GM20431 (cell line): ENCODE results near the gene C17orf100.

Experiments used
- in situ Hi-C: fragments of 300-500 bp; cut with MseI, MboI; formaldehyde crosslinking; loops from one replicate; pipeline ENCODE4 v1.15.0; 2020; ENCODE audit warnings: low sequenced_read_pairs; ENCODE audit not compliant: unreplicated experiment

The C17orf100 gene

DNA sequence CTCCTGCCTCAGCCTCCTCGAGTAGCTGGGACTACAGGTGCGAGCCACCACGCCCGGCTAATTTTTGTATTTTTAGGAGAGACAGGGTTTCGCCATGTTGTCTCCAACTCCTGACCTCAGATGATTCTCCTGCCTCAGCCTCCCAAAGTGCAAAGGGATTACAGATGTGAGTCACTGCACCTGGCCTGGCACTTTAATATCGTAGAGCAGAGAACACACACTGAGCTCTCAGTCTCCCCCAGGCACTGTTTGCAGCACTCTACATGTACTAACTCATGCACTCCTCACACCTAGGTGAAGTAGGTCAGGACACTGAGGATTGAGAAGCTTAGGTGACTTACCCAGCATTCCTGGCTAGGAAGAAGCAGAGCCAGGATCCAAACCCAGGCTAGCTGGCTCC lies 15.0 kb downstream of the C17orf100 start:
- in situ Hi-C loops, result loop anchor here (25.0 kb wide), 2 partner anchors 171 to 346 kb away; partner anchors contain the start of genes BCL6B, RNASEK and TEKT1

DNA sequence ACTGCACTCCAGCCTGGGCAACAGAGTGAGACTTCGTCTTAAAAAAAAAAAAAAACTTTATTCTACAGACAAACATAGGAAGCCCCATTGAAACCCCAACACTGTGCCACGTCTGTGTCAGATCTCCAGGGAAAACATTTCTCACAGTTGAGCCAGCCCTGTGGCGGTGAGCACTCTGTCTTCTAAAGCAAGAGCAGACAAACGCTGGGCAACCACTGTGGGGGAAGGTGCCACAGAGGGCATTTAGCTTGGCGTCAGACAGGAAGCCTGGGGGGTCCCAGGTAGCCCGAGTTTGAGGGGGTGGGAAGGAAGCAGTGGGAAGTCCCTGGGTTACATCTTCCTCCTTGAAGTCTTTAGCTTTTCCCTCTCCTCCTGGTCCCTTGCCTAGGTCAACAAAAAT lies 16.0 kb downstream of the C17orf100 start:
- in situ Hi-C loops, result loop anchor here (25.0 kb wide), 2 partner anchors 170 to 345 kb away; partner anchors contain the start of genes BCL6B, RNASEK and TEKT1

GRCh38 chr17:6668219-6668618 lies 16.7 kb downstream of the C17orf100 start:
- in situ Hi-C loops, result loop anchor here (25.0 kb wide), 2 partner anchors 169 to 344 kb away; partner anchors contain the start of genes BCL6B, RNASEK and TEKT1

DNA sequence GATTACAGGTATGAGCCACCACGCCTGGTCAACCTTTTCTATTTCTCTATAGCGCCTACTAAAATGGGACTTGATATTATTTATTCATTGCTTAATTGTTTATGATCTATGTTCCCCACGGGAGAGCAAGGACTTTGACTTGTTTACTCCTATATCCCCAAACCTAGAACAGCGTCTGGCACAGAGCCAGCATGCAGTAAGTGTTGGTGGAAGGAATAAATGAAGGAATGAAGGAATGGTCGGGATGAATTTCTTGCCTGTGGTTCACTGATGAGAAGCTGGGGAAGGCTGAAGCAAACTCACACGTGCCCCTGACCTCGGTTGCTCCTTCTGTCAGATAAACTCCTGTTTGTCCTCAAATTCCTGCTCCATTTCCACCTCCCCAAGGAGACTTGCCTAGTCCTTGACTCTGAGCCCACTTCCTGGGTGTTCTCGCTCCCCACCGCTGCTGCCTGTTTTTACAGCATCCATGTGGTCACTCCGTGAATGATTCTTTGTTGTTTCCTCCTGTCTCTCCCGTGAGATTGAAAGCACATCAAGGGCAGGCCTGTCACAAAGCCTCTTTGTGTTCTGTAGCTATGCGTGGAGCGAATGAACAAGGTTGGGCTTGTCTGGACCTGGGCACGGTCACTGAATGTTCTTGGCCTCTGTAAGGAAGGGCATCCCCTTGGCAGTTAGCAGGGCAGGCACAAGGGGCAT lies 17.3 kb downstream of the C17orf100 start:
- in situ Hi-C loops, result loop anchor here (25.0 kb wide), 2 partner anchors 168 to 343 kb away; partner anchors contain the start of genes BCL6B, RNASEK and TEKT1

DNA sequence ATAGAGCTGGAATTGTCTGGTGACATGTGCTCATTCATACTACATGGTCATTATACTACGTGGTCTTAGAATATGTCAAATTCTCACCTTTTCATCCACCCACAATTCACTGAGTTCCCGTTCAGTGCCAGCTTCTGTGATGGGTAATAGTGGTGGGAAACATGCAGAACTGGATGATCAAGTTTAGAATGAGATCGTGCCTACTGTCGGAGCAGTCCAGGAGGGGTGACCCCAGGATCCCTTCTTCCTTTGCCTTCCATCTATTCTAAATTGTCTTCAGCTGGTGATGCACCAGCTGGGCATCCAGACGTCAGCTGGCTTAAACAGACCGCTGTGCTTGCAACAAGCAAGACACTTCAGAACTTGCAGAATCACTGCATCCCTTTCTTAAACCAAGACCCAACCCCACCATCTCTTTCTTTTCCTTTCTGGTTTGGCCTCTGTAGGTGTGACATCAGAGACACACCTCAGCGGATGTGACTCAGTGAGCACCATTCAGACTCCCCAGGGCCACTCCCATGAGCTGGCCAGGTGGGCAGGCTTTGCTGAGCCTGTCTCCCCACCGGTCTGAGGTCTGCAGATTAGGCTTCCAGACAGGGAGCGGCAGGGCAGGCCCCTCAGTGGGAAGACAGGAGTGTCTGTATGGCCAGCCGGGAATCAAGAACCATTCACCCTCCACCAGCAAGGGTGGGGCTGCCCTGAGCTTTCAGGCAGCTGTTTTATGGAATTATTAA lies 18.1 kb downstream of the C17orf100 start:
- in situ Hi-C loops, result loop anchor here (25.0 kb wide), 2 partner anchors 168 to 343 kb away; partner anchors contain the start of genes BCL6B, RNASEK and TEKT1

DNA sequence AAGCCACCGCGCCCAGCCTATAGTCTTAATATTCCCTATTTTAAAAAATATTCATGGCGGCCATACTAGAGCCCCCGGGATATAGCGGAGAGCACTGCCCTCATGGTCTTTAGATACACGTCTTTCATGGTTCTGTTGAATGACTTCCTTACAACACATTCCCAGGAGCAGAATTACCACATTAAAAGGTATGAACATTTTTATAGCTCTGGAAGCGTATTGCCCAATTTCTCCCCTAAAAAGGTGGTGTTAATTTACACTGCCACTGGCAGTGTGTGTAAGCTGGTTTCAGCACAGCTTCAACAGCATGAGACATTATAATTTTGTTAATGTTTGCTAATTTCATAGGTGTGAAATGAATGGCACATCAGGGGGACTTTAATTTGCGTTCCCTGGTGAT lies 19.0 kb downstream of the C17orf100 start:
- in situ Hi-C loops, result loop anchor here (25.0 kb wide), 2 partner anchors 167 to 342 kb away; partner anchors contain the start of genes BCL6B, RNASEK and TEKT1

DNA sequence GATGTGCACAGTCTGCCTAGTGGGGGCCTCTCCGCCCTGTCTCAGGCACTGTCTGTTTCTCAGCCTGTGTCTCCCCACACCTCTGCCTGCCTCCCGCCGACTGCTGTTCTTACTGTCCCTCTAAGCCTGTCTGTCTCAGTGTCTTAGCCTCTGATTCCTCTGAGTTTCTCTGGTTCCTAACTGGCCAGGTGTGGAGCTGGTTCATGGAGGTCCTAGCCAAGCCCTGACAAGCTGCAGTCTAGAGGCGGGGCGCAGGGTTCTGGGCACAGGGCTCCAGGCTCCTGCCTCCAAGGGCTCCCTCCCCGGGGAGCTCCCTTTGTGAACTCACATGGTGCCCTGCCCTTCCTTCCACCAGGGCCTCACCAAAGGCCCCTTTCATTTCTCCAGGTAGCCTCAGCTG lies 19.4 kb downstream of the C17orf100 start:
- in situ Hi-C loops, result loop anchor here (25.0 kb wide), 2 partner anchors 166 to 341 kb away; partner anchors contain the start of genes BCL6B, RNASEK and TEKT1

DNA sequence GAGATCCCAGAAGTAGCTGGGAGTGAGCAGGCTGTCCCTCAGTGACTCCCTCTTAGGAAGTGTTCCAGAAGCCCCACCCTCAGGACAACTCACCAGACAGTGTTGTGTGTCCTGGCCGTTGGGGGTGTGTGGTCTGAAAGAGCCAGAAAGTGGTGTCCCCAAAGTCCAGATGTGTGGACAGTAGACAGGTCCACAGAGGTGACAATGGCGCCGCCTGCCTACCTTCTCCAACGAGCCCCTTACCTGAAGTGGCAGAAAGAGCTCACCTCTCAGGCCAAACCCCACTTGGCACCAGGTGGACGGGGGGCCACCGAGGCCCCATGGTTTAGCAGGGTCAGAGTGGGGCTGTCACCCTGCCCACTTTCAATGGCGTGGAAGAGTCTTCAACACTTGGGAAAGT lies 19.9 kb downstream of the C17orf100 start:
- in situ Hi-C loops, result loop anchor here (25.0 kb wide), 2 partner anchors 166 to 341 kb away; partner anchors contain the start of genes BCL6B, RNASEK and TEKT1

GRCh38 chr17:6674586-6674985 lies 23.0 kb downstream of the C17orf100 start:
- in situ Hi-C loops, result loop anchor here (25.0 kb wide), 2 partner anchors 163 to 338 kb away; partner anchors contain the start of genes BCL6B, RNASEK and TEKT1

GRCh38 chr17:6675201-6675825 lies 23.8 kb downstream of the C17orf100 start:
- in situ Hi-C loops, result no loop called here

GRCh38 chr17:6676802-6677157 lies 25.2 kb downstream of the C17orf100 start:
- in situ Hi-C loops, result no loop called here

- in situ Hi-C loops, result no loop called here
Observed at GRCh38 chr17:6677158-6677831, 25.7 kb downstream of the C17orf100 start.

- in situ Hi-C loops, result no loop called here
Observed at GRCh38 chr17:6677946-6678345, 26.4 kb downstream of the C17orf100 start.

DNA sequence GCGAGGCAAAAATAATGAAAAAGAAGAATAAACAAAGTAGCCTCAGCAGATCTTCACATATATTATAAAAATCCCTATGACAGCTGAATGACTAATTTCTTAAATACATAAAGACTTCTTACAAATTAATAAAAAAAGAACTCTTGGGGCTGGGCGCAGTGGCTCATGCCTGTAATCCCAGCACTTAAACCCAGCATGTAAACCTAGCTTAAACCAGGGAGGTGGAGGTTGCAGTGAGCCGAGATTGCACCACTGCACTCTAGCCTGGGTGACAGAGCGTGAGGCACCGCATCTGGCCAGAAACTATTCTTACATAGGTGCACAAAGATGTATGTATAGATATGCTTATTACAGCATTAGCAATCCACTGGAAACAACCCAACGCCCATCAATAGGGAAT lies 27.7 kb downstream of the C17orf100 start:
- in situ Hi-C loops, result no loop called here

DNA sequence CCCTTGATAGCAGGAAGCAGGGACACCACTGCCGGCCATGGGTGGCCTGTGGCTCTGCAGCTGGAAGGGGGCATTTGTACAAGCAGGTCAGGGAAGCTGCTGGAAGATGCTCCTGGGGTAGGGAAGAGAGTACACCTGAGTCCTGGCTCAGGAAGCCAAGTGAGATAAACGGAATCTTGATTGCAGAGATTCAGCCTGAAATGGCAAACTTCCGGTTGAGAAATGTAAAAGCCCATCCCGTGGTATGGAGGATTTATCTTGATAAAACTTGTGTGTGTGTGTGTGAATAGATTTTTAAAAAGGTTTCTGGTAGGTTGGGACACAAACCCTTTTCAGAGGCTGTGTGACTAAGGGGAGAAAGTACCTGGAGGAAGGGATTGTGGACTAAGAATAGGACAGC lies 29.6 kb downstream of the C17orf100 start:
- in situ Hi-C loops, result no loop called here

GRCh38 chr17:6681671-6682070 lies 30.1 kb downstream of the C17orf100 start:
- in situ Hi-C loops, result no loop called here

DNA sequence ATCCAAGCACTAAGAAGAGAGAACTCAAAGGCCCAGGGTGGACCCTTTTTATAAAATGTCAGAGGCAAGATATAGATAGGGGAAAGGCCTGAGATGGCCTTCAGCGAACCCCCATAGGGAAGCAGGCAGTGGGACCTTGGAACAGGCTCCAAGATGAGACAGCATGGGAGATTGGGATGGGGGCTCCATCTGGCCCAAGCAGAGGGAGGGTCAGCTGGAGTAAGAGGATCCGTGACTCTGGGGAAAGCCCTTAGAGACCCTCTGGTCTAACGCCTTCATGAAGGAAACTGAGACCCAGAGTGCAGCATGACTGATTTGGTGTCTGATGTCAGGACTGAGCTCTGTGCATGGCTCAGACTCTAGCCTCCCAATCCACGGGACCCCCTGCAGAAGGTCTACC lies 30.8 kb downstream of the C17orf100 start:
- in situ Hi-C loops, result no loop called here

DNA sequence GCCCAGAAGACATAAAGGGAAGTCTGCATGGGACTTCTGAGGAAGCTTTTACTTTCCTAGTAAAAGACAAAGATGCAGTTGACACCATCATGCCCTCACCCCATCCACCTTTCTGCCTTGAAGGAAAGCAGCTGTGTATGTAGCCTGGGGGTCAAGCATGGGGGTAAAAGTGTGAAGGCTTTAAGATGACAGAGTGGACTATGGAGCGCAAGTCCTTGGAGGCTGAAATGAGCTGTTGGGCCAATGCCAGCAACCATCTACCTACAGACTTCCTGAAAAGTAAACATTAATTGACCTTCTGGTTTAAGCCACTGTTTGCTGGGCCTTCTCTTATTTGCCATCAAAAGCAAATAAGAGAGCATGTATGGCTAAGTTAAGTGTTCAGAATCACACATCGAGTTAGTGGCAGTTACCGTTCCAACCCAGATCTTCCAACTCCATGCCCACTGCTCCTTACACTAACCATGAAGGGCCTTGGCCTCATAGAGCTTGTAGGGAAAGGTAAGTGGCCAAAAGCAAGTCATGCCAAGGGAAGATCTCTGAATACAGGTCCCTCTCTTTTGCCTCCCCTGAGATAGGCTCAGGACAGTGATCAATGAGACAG lies 31.6 kb downstream of the C17orf100 start:
- in situ Hi-C loops, result no loop called here

DNA sequence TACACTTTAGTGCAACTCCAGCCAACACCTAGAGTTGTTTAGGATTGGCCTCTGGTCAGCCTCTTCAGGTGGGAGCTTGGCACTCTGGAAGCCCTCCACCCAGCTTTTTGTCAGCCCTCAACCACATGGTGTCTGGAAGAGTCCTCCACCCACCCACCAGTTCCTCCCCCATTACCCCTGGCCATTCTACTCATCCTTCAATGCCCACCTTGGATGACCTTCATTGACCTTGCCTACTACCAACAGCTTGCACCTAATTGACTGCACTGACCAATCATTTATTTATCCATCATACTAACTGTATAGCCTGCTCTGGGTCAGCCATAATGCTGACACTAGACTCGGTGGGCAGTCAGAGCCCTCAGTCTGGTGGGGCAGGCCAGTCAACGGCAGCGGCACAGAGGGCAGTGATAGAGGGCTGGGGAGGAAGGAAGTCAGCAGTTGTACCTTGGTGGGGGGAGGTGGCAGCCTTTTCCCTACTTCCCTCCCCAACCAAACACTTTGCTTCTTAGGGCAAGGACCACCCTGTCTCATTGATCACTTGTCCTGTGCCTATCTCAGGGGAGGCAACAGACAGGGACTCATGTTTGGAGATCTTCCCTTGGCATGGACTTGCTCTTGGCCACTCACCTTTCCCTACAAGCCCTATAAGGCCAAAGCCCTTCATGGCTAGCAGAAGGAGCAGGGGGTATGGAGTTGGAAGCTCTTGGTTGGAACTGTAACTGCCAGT lies 32.3 kb downstream of the C17orf100 start:
- in situ Hi-C loops, result no loop called here
